Measurements from ENCODE around the gene PATL1. TPM values are rescaled to one million over a fixed set of nuclear protein-coding genes. Genes with fewer than 3 reads are reported as not detected.

PATL1 gene
- total RNA-seq, 1 experiment from 2014 or later, result 57.8 TPM

- ChIA-PET CTCF (no interaction called here), POLR2A (no interaction called here)
- Mint-ChIP-seq H3K9me3 (ENCODE audit: unreplicated experiment) (peaks cover 10% of the 10 kb centered on the region), H3K36me3 (ENCODE audit: insufficient read depth, unreplicated experiment) (no peaks in the 10 kb centered on the region), H3K27me3 (ENCODE audit: insufficient read depth, unreplicated experiment) (no peaks in the 10 kb centered on the region), H3K27ac (ENCODE audit: unreplicated experiment) (no peak overlapping the region), H3K4me1 (ENCODE audit: low read depth, unreplicated experiment) (peaks cover 10% of the 10 kb centered on the region), H3K4me3 (ENCODE audit: unreplicated experiment) (no peak overlapping the region)
- no TSS peak for BruUV-seq (replicated peaks)
- H3K9me3 ChIP-seq, result no peaks in the 10 kb centered on the region
- no peaks in the 10 kb centered on the region for H3K36me3 ChIP-seq (ENCODE audit: control insufficient read depth, insufficient read depth, low read length)
- H3K4me1 ChIP-seq, result peaks cover 21% of the 10 kb centered on the region
- TF ChIP-seq CTCF (IDR thresholded peaks at IDR 0.05; ENCODE audit: insufficient read depth in 1 of 2, low read depth in 1 of 2, low read length in 1 of 2, severe bottlenecking in 1 of 2, unreplicated experiment in 1 of 2), result no peak
- no peaks in the 10 kb centered on the region for H3K27me3 ChIP-seq (replicated peaks; ENCODE audit: control insufficient read depth, insufficient read depth, low read length)
- intact Hi-C loops (cut with micrococcal nuclease; ENCODE audit: unreplicated experiment), result no loop called here
- DNase-seq, result no peak
- H3K4me3 ChIP-seq (ENCODE audit: low read depth, low read length), result no peak overlapping the region
These were observed 7.4 kb upstream of the PATL1 start for GRCh38 chr11:59676205-59676604.

- Histone ChIP-seq H3K4me1 (peaks cover 14% of the 10 kb centered on the region; the same call in 1 of the 2 replicates), H3K27me3 (replicated peaks; ENCODE audit: control insufficient read depth, insufficient read depth, low read length) (no peaks in the 10 kb centered on the region), H3K9me3 (no peaks in the 10 kb centered on the region), H3K36me3 (ENCODE audit: control insufficient read depth, insufficient read depth, low read length) (no peaks in the 10 kb centered on the region), H3K4me3 (ENCODE audit: low read depth, low read length) (no peak overlapping the region)
- Mint-ChIP-seq H3K9me3 (ENCODE audit: unreplicated experiment) (peaks cover 10% of the 10 kb centered on the region), H3K4me1 (ENCODE audit: low read depth, unreplicated experiment) (no peaks in the 10 kb centered on the region), H3K4me3 (ENCODE audit: unreplicated experiment) (no peak overlapping the region), H3K36me3 (ENCODE audit: insufficient read depth, unreplicated experiment) (peaks cover 5% of the 10 kb centered on the region), H3K27ac (ENCODE audit: unreplicated experiment) (no peak overlapping the region), H3K27me3 (ENCODE audit: insufficient read depth, unreplicated experiment) (no peaks in the 10 kb centered on the region)
- intact Hi-C loops (cut with micrococcal nuclease; ENCODE audit: unreplicated experiment), result no loop called here
- no peak for DNase-seq
- BruUV-seq (replicated peaks), result no TSS peak
- TF ChIP-seq CTCF (IDR thresholded peaks at IDR 0.05; ENCODE audit: insufficient read depth in 1 of 2, low read depth in 1 of 2, low read length in 1 of 2, severe bottlenecking in 1 of 2, unreplicated experiment in 1 of 2), result no peak
- CTCF ChIA-PET, result no interaction called here
- POLR2A ChIA-PET, result interaction anchor here (0.5 kb wide), 1 partner anchor 68 kb away, joined by 4 read pairs; no protein-coding TSS in a partner anchor
These were observed 5.5 kb upstream of the PATL1 start for GRCh38 chr11:59674291-59674690.

GRCh38 chr11:59673291-59673690, 4.5 kb upstream of the PATL1 start:
- Mint-ChIP-seq H3K4me3 (ENCODE audit: unreplicated experiment) (no peak overlapping the region), H3K36me3 (ENCODE audit: insufficient read depth, unreplicated experiment) (peaks cover 15% of the 10 kb centered on the region), H3K9me3 (ENCODE audit: unreplicated experiment) (peaks cover 5% of the 10 kb centered on the region), H3K4me1 (ENCODE audit: low read depth, unreplicated experiment) (no peaks in the 10 kb centered on the region), H3K27me3 (ENCODE audit: insufficient read depth, unreplicated experiment) (no peaks in the 10 kb centered on the region), H3K27ac (ENCODE audit: unreplicated experiment) (no peak overlapping the region)
- POLR2A ChIA-PET, result no interaction called here
- peaks cover 14% of the 10 kb centered on the region; the same call in 1 of the 2 replicates for H3K4me1 ChIP-seq
- CTCF ChIA-PET, result no interaction called here
- no peak for TF ChIP-seq CTCF (IDR thresholded peaks at IDR 0.05; ENCODE audit: insufficient read depth in 1 of 2, low read depth in 1 of 2, low read length in 1 of 2, severe bottlenecking in 1 of 2, unreplicated experiment in 1 of 2)
- no peaks in the 10 kb centered on the region for H3K36me3 ChIP-seq (ENCODE audit: control insufficient read depth, insufficient read depth, low read length)
- H3K27me3 ChIP-seq (replicated peaks; ENCODE audit: control insufficient read depth, insufficient read depth, low read length), result no peaks in the 10 kb centered on the region
- no peak for DNase-seq
- no peak overlapping the region for H3K4me3 ChIP-seq (ENCODE audit: low read depth, low read length)
- no peaks in the 10 kb centered on the region for H3K9me3 ChIP-seq
- intact Hi-C loops (cut with micrococcal nuclease; ENCODE audit: unreplicated experiment), result no loop called here
- BruUV-seq (replicated peaks), result no TSS peak

Measured in Caco-2 (cell line).